SHP77 (cell line): ENCODE results near the gene NKX1-2.

Experiments used
- DNase-seq, 2 experiments: peaks; one replicate each; lab custom pipeline; 2025; lab: John Stamatoyannopoulos, UW

Gene NKX1-2

GRCh38 chr10:124450012-124450782 lies at the start of gene NKX1-2:
Gene NKX1-2 (minus strand): TSS chr10:124450035. CDS start chr10:124449943, 92 bp downstream.
- DNase-seq: no peak

GRCh38 chr10:124498056-124498455 lies 48.2 kb upstream of the NKX1-2 start:
- DNase-seq: no peak

- DNase-seq: no peak
These were observed 47.5 kb upstream of the NKX1-2 start for GRCh38 chr10:124497196-124497881.

GRCh38 chr10:124496620-124497019 lies 46.8 kb upstream of the NKX1-2 start:
- DNase-seq: no peak

GRCh38 chr10:124496150-124496549 lies 46.3 kb upstream of the NKX1-2 start:
- no peak for DNase-seq

GRCh38 chr10:124495725-124496124 lies 45.9 kb upstream of the NKX1-2 start:
- DNase-seq: no peak

GRCh38 chr10:124495162-124495561 lies 45.3 kb upstream of the NKX1-2 start:
- no peak for DNase-seq

- DNase-seq: no peak
These were observed 44.4 kb upstream of the NKX1-2 start for GRCh38 chr10:124494046-124494807.

GRCh38 chr10:124493214-124493882 lies 43.5 kb upstream of the NKX1-2 start:
- peak; percentile 28 to 31 for DNase-seq

- DNase-seq: no peak
These were observed 42.4 kb upstream of the NKX1-2 start for GRCh38 chr10:124492266-124492665.

- DNase-seq: no peak
These were observed 41.3 kb upstream of the NKX1-2 start for GRCh38 chr10:124491105-124491504.

- DNase-seq: no peak
These were observed 36.8 kb upstream of the NKX1-2 start for GRCh38 chr10:124486635-124487034.

GRCh38 chr10:124484661-124485060 lies 34.8 kb upstream of the NKX1-2 start:
- DNase-seq: no peak

GRCh38 chr10:124484031-124484430 lies 34.2 kb upstream of the NKX1-2 start:
- no peak for DNase-seq

GRCh38 chr10:124482876-124483275 lies 33.0 kb upstream of the NKX1-2 start:
- DNase-seq: no peak

- no peak for DNase-seq
These were observed 32.5 kb upstream of the NKX1-2 start for GRCh38 chr10:124482236-124482800.

GRCh38 chr10:124481717-124482116 lies 31.9 kb upstream of the NKX1-2 start:
- DNase-seq: no peak

- DNase-seq: no peak
These were observed 31.0 kb upstream of the NKX1-2 start for GRCh38 chr10:124480860-124481259.

GRCh38 chr10:124478515-124478914 lies 28.7 kb upstream of the NKX1-2 start:
- DNase-seq: no peak

- DNase-seq: no peak
These were observed 28.0 kb upstream of the NKX1-2 start for GRCh38 chr10:124477614-124478363.
